ENCODE results near the gene CTTNBP2.

DNA sequence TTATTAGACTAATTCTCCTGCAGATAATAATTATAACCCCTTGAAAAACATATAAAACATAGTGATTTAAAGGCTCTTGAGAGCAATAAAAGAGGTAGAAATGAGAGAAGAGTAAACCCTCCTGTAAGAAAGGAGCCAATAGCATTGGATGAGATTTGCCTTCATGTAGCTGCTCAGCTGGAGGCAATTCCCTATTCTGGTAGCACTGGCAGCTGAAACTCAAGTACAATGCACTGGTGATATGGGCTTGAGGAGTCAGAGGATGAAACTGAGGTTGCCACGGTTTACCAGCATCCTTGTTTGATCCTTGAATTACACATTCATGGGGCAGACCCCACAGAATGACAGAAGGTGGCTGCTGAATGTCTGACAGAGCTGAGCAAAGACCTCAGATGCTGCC lies 76.4 kb downstream of the CTTNBP2 start:
- TF ChIP-seq SMC3 (IDR thresholded peaks at IDR 0.05; ENCODE audit: low read depth, low read length) = no peak
- no peak for TF ChIP-seq CEBPB (IDR thresholded peaks at IDR 0.05; ENCODE audit: low read depth, low read length)
- TF ChIP-seq, protein P1, sequence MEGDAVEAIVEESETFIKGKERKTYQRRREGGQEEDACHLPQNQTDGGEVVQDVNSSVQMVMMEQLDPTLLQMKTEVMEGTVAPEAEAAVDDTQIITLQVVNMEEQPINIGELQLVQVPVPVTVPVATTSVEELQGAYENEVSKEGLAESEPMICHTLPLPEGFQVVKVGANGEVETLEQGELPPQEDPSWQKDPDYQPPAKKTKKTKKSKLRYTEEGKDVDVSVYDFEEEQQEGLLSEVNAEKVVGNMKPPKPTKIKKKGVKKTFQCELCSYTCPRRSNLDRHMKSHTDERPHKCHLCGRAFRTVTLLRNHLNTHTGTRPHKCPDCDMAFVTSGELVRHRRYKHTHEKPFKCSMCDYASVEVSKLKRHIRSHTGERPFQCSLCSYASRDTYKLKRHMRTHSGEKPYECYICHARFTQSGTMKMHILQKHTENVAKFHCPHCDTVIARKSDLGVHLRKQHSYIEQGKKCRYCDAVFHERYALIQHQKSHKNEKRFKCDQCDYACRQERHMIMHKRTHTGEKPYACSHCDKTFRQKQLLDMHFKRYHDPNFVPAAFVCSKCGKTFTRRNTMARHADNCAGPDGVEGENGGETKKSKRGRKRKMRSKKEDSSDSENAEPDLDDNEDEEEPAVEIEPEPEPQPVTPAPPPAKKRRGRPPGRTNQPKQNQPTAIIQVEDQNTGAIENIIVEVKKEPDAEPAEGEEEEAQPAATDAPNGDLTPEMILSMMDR (conservative IDR thresholded peaks at IDR 0.05; ENCODE audit: low read depth, low read length) = no peak
- no peak for TF ChIP-seq POLR2A (IDR thresholded peaks at IDR 0.05; ENCODE audit: low read depth, low read length)
- no peak for TF ChIP-seq RFX5 (IDR thresholded peaks at IDR 0.05; ENCODE audit: low read depth, low read length)
- no peak for TF ChIP-seq NFE2L2 (IDR thresholded peaks at IDR 0.05; ENCODE audit: low read depth, low read length)
- TF ChIP-seq, protein P2, sequence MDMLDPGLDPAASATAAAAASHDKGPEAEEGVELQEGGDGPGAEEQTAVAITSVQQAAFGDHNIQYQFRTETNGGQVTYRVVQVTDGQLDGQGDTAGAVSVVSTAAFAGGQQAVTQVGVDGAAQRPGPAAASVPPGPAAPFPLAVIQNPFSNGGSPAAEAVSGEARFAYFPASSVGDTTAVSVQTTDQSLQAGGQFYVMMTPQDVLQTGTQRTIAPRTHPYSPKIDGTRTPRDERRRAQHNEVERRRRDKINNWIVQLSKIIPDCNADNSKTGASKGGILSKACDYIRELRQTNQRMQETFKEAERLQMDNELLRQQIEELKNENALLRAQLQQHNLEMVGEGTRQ (IDR thresholded peaks at IDR 0.05; ENCODE audit: low read depth, low read length) = no peak
- no peak for TF ChIP-seq BHLHE40 (IDR thresholded peaks at IDR 0.05; ENCODE audit: low read depth, low read length)
- no peak for TF ChIP-seq FOS (IDR thresholded peaks at IDR 0.05; ENCODE audit: low read depth, low read length)
- TF ChIP-seq MAZ (IDR thresholded peaks at IDR 0.05; ENCODE audit: borderline replicate concordance, low read depth, low read length) = no peak
- TF ChIP-seq, protein P3, sequence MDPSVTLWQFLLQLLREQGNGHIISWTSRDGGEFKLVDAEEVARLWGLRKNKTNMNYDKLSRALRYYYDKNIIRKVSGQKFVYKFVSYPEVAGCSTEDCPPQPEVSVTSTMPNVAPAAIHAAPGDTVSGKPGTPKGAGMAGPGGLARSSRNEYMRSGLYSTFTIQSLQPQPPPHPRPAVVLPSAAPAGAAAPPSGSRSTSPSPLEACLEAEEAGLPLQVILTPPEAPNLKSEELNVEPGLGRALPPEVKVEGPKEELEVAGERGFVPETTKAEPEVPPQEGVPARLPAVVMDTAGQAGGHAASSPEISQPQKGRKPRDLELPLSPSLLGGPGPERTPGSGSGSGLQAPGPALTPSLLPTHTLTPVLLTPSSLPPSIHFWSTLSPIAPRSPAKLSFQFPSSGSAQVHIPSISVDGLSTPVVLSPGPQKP (IDR thresholded peaks at IDR 0.05; ENCODE audit: borderline replicate concordance, low read depth, low read length) = no peak
